Measurements from ENCODE around the gene SVOP. TPM values are rescaled to one million over a fixed set of nuclear protein-coding genes. Genes with fewer than 3 reads are reported as not detected.
"Not testable (repeated sequence)": the region's sequence is repeated elsewhere in the genome, so short reads cannot be mapped to it uniquely, and the experiment has no call there.

Gene SVOP
- total and polyA plus RNA-seq, 2 experiments from 2014 or later: not detected

DNA sequence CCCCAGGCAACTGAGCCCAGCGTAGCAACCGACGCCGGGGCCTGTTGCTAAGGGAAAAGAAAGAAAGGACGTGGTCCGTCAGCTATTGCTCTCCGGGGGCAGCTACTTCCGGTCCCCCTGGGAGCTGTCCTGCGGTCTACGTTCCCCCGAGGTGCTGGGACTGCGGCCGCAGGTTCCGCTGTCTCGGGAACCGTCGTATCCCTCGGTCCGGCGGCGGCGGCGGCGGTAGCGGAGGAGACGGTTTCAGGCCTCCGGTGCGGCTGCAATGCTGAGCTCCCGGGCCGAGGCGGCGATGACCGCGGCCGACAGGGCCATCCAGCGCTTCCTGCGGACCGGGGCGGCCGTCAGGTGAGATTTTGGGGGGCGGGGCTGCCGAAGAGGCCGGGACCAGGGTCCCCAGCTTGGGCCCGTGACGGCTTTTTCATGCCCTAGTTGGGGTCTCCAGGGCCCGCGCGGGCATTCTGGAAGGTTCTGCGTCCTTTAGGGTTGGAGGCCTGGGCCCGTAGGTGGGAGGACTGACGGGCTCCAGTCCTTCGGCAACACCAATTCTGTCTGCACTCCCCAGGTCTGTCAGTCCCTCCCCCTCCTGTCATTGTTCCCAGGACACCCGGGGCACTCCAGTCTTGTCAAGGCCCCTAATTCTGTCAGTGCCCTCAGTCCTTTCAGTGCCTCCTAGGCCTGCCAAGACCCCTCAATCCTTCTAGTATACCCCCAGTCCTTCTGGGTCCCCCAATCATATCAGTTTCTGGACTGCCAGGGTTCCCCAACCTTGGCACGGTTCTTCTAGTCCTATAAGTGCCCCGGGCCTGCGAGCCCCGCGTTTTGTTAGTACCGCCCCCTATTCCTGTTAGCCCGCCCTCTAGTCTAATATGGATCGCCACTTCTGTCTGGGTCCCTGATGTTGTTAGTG is 31.8 kb upstream of the SVOP start, which contains the start of gene USP30:
Gene USP30, plus strand, starts transcription at position 163 of the 910 bp plus-strand sequence. Its CDS starts 103 bp downstream, at position 266.
- Histone ChIP-seq H3K27ac (no peak within 1 kb of the TSS), H3K9me3 (ENCODE audit: low read depth) (no peaks in the 10 kb centered on the region), H3F3A (ENCODE audit: insufficient read depth) (no peaks in the 10 kb centered on the region), H3K9ac (peak within 1 kb of the TSS; percentile 88), H3K4me1 (ENCODE audit: insufficient read depth) (peaks cover 12% of the 10 kb centered on the region; the same call in 1 of the 2 replicates), H4K20me1 (ENCODE audit: insufficient read depth) (no peaks in the 10 kb centered on the region), H3K9me2 (ENCODE audit: insufficient read depth) (no peaks in the 10 kb centered on the region), H3K4me2 (ENCODE audit: unreplicated experiment) (peak within 1 kb of the TSS; percentile 92), H3K36me3 (ENCODE audit: low read depth) (no peaks in the 10 kb centered on the region), H3K4me3 (peak within 1 kb of the TSS; percentile 92), H3K79me2 (ENCODE audit: insufficient read depth) (peaks cover 22% of the 10 kb centered on the region), H2AFZ (peak within 1 kb of the TSS; percentile 100), H3K27me3 (replicated peaks; ENCODE audit: insufficient read depth) (no peaks in the 10 kb centered on the region)
- peak; percentile 89 for DNase-seq
- 1% methylated on average over 45 to 60 of the region's 61 CpGs for WGBS, 2 experiments (ENCODE audit: low coverage in 1 of 2, low lambda C conversion rate in 2 of 2, missing lambda C conversion rate in 2 of 2)
- in situ Hi-C loops (cut with MboI): no loop called here
- TF ChIP-seq EZH2phosphoT487 (IDR thresholded peaks at IDR 0.05; ENCODE audit: insufficient read depth, low read depth) (no peak), EZH2 (IDR thresholded peaks at IDR 0.05; ENCODE audit: insufficient read depth, poor library complexity, severe bottlenecking) (no peak)

DNA sequence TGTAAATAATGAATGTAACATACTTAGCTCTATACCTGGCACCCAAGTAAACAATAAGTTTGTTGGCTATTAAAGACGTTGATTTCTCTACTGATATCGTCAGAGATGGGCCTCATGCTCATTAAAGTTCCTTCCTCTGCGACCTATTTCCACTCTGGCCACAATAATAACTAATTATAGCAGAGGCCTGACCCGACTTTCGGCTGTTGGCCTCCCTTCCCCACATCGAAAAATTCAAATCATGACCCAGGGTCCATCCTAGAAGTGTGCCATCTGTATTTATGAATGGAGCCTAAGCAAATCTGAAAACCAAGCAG is 31.2 kb upstream of the SVOP start:
- Histone ChIP-seq H3K4me1 (ENCODE audit: insufficient read depth) (peaks cover 12% of the 10 kb centered on the region; the same call in 1 of the 2 replicates), H3K36me3 (ENCODE audit: low read depth) (no peaks in the 10 kb centered on the region), H3K4me2 (ENCODE audit: unreplicated experiment) (peak overlapping the region; percentile 92), H3K9me2 (ENCODE audit: insufficient read depth) (no peaks in the 10 kb centered on the region), H3K9me3 (ENCODE audit: low read depth) (no peaks in the 10 kb centered on the region), H3K9ac (peak overlapping the region; percentile 88), H3K27ac (no peak overlapping the region), H3K27me3 (replicated peaks; ENCODE audit: insufficient read depth) (no peaks in the 10 kb centered on the region), H3K79me2 (ENCODE audit: insufficient read depth) (peaks cover 22% of the 10 kb centered on the region), H3K4me3 (peak overlapping the region; percentile 92), H3F3A (ENCODE audit: insufficient read depth) (no peaks in the 10 kb centered on the region), H4K20me1 (ENCODE audit: insufficient read depth) (no peaks in the 10 kb centered on the region), H2AFZ (peak overlapping the region; percentile 100)
- in situ Hi-C loops (cut with MboI): no loop called here
- no peak for DNase-seq
- WGBS, 2 experiments (ENCODE audit: low coverage in 1 of 2, low lambda C conversion rate in 2 of 2, missing lambda C conversion rate in 2 of 2): 2 to 4% methylated on average over 6 of the region's 6 CpGs
- TF ChIP-seq EZH2 (IDR thresholded peaks at IDR 0.05; ENCODE audit: insufficient read depth, poor library complexity, severe bottlenecking): no peak
- TF ChIP-seq EZH2phosphoT487 (IDR thresholded peaks at IDR 0.05; ENCODE audit: insufficient read depth, low read depth): no peak

DNA sequence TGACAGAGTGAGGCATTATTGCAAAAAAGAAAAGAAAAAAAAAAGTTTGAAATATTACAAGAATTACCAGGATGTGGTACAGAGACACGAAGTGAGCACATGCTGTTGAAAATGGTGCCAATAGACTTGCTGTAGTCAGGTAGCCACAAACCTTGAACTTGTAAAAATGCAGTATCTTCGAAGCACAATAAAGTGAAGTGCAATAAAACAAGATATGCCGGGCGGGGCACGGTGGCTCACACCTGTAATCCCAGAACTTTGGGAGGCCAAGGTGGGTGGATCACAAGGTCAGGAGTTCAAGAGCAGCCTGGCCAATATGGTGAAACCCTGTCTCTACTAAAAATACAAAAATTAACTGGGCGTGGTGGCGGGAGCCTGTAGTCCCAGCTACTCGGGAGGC is 28.9 kb upstream of the SVOP start:
- H3K79me2 ChIP-seq (ENCODE audit: insufficient read depth): peaks cover 22% of the 10 kb centered on the region
- H3K4me3 ChIP-seq: not testable (repeated sequence)

DNA sequence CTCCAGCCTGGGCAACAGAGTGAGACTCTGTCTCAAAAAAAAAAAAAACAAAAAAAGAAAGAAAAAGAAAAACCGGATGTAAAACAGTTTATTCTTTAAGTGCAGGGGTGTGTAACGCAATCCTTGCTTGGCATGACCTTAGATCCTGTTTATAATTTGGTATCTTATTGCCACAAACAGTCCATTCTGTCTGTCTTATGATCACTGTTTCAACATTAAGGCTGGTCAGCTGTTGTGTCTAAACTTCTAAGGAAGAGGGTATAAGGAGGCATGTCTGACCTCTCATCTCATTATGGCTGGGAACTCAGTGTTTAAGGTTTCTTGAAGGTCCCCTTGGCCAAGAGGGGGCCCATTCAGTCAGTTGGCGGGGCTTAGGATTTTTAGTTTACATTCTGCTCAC is 27.8 kb upstream of the SVOP start:
- H2AFZ ChIP-seq; in situ Hi-C loops (cut with MboI); H3K27ac ChIP-seq; H3K9me2 ChIP-seq (ENCODE audit: insufficient read depth); H3K4me2 ChIP-seq (ENCODE audit: unreplicated experiment); H3F3A ChIP-seq (ENCODE audit: insufficient read depth); H3K9ac ChIP-seq; H3K9me3 ChIP-seq (ENCODE audit: low read depth); H3K27me3 ChIP-seq (replicated peaks; ENCODE audit: insufficient read depth); H3K36me3 ChIP-seq (ENCODE audit: low read depth); H3K4me3 ChIP-seq; DNase-seq; H3K4me1 ChIP-seq (ENCODE audit: insufficient read depth); H4K20me1 ChIP-seq (ENCODE audit: insufficient read depth): not testable (repeated sequence)
- H3K79me2 ChIP-seq (ENCODE audit: insufficient read depth): peaks cover 12% of the 10 kb centered on the region
- 26 to 35% methylated on average over 3 of the region's 3 CpGs for WGBS, 2 experiments (ENCODE audit: low coverage in 1 of 2, low lambda C conversion rate in 2 of 2, missing lambda C conversion rate in 2 of 2)

More for the DNA sequence above, 28.9 kb upstream of the SVOP start:
- H3K27me3 ChIP-seq (replicated peaks; ENCODE audit: insufficient read depth); H3K27ac ChIP-seq; in situ Hi-C loops (cut with MboI); H3K9me2 ChIP-seq (ENCODE audit: insufficient read depth); DNase-seq; H3K36me3 ChIP-seq (ENCODE audit: low read depth); H3K9ac ChIP-seq; H3K4me2 ChIP-seq (ENCODE audit: unreplicated experiment); H4K20me1 ChIP-seq (ENCODE audit: insufficient read depth); H2AFZ ChIP-seq; H3F3A ChIP-seq (ENCODE audit: insufficient read depth); H3K9me3 ChIP-seq (ENCODE audit: low read depth): not testable (repeated sequence)
- 66 to 70% methylated on average over 8 of the region's 8 CpGs for WGBS, 2 experiments (ENCODE audit: low coverage in 1 of 2, low lambda C conversion rate in 2 of 2, missing lambda C conversion rate in 2 of 2)
- H3K4me1 ChIP-seq (ENCODE audit: insufficient read depth): peaks cover 12% of the 10 kb centered on the region; the same call in 1 of the 2 replicates
